Body of pancreas (tissue), 4 donors: Measurements from ENCODE around the gene HOXB3.

Experiments
- CTCF ChIP-seq, 7 experiments: fragments of 450-650 bp in 4 of 7; fragments of 200-600 bp in 3 of 7; sonication (generic) in 3 of 7; IDR thresholded peaks; one replicate each; pipeline ENCODE4 v1.5.1; 2016 to 2019; ENCODE audit warnings: antibody characterized with exemption in 7 of 7
- POLR2A ChIP-seq, 3 donors: fragments of 450-650 bp; IDR thresholded peaks; one replicate each; pipeline ENCODE4 v1.6.1; 2016; ENCODE audit warnings: antibody characterized with exemption in 3 of 3, mild to moderate bottlenecking in 2 of 3

- TF ChIP-seq CTCF (IDR thresholded peaks at IDR 0.05) (no peak), POLR2A (IDR thresholded peaks at IDR 0.05) (no peak)
Measured at GRCh38 chr17:48570325-48571023, 19.6 kb downstream of the HOXB3 start.
